Thoracic aorta (tissue), 2 donors: ENCODE results near the gene ADCY7. TPM values are rescaled to one million over a fixed set of nuclear protein-coding genes. Genes with fewer than 3 reads are reported as not detected.

Source experiments
- ATAC-seq: fragments of 150-250 bp; one replicate; pipeline ENCODE4 v1.8.0; 2017; ENCODE audit warnings: low read depth; ENCODE audit not compliant: insufficient number of reproducible peaks, low FRiP score
- DNase-seq: peaks from one replicate; pipeline ENCODE4 v3.0.0-alpha.2; 2020; ENCODE audit warnings: low spot score
- H3K27ac ChIP-seq, 2 donors: fragments of 200-600 bp; sonication (generic); 1 replicate in 1 of 2; 2 replicates in 1 of 2; pipeline ENCODE4 v1.5.1; 2016; ENCODE audit warnings: mild to moderate bottlenecking in 2 of 2, moderate library complexity in 2 of 2
- H3K27me3 ChIP-seq: fragments of 200-600 bp; sonication (generic); replicated peaks from 2 replicates; pipeline ENCODE4 v1.6.0; 2016; ENCODE audit warnings: mild to moderate bottlenecking; ENCODE audit not compliant: insufficient read depth
- H3K36me3 ChIP-seq: fragments of 200-600 bp; sonication (generic); one replicate; pipeline ENCODE4 v1.5.1; 2016
- H3K4me1 ChIP-seq, 2 donors: fragments of 200-600 bp; sonication (generic); 1 replicate in 1 of 2; 2 replicates in 1 of 2; pipeline versions ENCODE4 v1.5.1 to v1.6.0; 2016; ENCODE audit warnings: low read depth in 2 of 2, mild to moderate bottlenecking in 1 of 2; ENCODE audit not compliant: control insufficient read depth in 1 of 2
- H3K4me3 ChIP-seq: fragments of 200-600 bp; sonication (generic); 2 replicates; pipeline ENCODE4 v1.5.1; 2016; ENCODE audit warnings: mild to moderate bottlenecking
- H3K9me3 ChIP-seq: fragments of 200-600 bp; sonication (generic); 2 replicates; pipeline ENCODE4 v1.5.1; 2016
- total RNA-seq, 2 donors: library from RNA; depleted of rRNA; stranded (reverse); fragments of >200 nt; gene quantifications; one replicate each; pipeline versions ENCODE4 v1.1.0 to v1.2.3, GENCODE V29; 2016
- TF ChIP-seq, protein P1 (sequence below): fragments of 200-600 bp; sonication (generic); IDR thresholded peaks from one replicate; pipeline ENCODE4 v1.5.1; 2019; ENCODE audit warnings: antibody characterized with exemption

The ADCY7 gene
- total RNA-seq, 2 donors from 2014 or later, result 35.9 to 39.8 TPM

DNA sequence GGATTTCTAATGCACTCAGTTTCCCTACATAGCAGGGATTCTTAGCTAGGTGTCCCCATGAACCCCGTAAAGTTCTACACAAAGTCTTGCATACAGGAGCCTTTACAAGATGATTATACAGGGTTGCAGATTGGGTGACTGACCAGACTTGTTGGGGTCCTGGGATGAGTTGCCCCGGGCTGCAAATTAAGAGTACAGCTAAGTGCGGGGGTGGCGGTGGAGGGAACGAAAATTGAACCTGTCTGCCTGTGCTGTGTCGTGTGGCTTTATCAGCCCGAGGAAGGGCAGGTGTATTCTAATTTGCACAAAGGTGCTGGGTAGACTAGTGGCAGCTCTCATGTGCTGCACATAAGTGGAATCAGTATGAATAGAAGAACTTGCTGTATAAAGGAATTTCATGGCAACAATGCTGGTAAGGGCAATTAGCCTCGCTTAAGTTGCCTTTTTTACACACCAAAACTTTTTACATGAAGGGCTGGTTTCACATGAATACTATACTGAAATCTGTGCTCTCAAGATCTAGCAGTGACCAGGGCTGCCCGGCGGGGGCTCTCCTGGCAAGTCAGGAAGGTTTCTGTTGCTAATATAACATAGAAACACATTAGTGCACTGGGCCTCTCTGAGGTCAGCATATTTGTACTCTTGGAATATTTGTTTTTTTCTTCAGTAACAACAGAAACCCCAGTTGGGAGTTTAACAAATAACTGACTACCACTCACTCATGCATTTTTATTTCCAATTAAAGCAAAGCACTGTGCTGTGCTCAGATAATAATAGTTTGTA, 50.7 kb downstream of the ADCY7 start:
- TF ChIP-seq, protein P1, sequence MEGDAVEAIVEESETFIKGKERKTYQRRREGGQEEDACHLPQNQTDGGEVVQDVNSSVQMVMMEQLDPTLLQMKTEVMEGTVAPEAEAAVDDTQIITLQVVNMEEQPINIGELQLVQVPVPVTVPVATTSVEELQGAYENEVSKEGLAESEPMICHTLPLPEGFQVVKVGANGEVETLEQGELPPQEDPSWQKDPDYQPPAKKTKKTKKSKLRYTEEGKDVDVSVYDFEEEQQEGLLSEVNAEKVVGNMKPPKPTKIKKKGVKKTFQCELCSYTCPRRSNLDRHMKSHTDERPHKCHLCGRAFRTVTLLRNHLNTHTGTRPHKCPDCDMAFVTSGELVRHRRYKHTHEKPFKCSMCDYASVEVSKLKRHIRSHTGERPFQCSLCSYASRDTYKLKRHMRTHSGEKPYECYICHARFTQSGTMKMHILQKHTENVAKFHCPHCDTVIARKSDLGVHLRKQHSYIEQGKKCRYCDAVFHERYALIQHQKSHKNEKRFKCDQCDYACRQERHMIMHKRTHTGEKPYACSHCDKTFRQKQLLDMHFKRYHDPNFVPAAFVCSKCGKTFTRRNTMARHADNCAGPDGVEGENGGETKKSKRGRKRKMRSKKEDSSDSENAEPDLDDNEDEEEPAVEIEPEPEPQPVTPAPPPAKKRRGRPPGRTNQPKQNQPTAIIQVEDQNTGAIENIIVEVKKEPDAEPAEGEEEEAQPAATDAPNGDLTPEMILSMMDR, result no peak
- no peak for DNase-seq
- H3K27me3 ChIP-seq, result no peaks in the 10 kb centered on the region
- ATAC-seq, result no peak
- H3K36me3 ChIP-seq, result peaks cover 61% of the 10 kb centered on the region
- H3K9me3 ChIP-seq, result no peaks in the 10 kb centered on the region
- H3K27ac ChIP-seq, result no peak overlapping the region
- H3K4me1 ChIP-seq, result no peaks in the 10 kb centered on the region
- no peak overlapping the region for H3K4me3 ChIP-seq

DNA sequence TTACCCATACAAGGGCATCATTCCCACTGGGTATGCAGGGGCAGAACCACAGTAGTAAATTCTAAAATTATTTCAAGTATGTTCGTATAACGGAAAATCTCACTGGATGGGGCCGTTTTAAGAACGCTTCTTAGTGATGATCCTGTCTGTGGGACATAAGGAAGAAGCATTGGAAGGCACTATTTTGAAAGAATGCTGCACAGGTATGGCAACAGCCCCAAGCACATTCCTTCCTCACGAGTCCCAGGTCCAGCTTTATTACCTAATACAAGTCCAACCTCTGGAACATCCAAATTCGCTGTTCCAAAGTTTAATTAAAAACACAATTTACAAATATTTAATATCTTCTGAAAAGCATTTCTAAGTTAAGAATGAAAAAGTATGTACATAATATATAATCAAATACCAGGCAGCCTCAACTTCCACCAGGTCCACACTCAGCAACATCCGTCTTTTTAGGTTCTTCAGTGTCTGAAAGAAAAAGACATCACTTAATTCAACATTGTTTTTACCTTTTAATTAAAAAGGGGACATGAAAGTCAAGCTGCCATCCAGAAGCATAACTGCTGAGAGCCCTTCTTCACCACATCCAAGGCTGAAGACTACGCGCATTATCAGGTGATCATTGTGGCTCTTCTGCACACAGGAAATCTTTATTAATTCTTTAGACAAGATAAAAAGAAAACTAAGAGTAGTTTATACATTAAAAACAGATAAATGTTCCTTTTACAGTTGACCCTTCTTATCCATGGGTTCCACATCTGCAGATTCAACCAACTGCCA, 52.6 kb downstream of the ADCY7 start:
- no peak overlapping the region for H3K27ac ChIP-seq
- H3K4me3 ChIP-seq, result no peak overlapping the region
- no peak for DNase-seq
- H3K36me3 ChIP-seq, result peaks cover 57% of the 10 kb centered on the region
- no peaks in the 10 kb centered on the region for H3K27me3 ChIP-seq
- TF ChIP-seq, protein P1, result no peak
- no peaks in the 10 kb centered on the region for H3K9me3 ChIP-seq
- no peaks in the 10 kb centered on the region for H3K4me1 ChIP-seq
- ATAC-seq, result no peak

DNA sequence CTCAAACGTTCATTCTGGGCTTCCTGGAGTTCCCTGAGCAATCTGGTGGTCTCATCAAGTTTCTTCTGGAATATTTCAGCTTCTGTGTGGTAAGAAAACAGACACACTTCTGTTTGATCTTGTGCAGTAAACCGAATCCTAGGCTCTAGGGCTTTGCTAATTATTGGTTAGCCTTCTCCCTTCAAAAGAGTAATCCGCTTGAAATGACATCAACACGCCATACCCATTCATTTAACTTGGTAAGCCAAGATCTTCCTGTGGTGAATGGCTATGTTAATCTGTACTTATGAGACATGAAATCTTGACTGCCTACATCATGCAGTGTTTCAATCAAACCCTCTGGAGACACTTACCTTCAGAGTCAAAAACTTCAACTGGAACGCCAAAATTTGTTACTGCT, 54.0 kb downstream of the ADCY7 start:
- Histone ChIP-seq H3K36me3 (peaks cover 57% of the 10 kb centered on the region), H3K4me3 (no peak overlapping the region), H3K9me3 (no peaks in the 10 kb centered on the region), H3K27me3 (no peaks in the 10 kb centered on the region), H3K4me1 (no peaks in the 10 kb centered on the region), H3K27ac (no peak overlapping the region)
- DNase-seq, result no peak
- no peak for ATAC-seq
- TF ChIP-seq, protein P1, result no peak

DNA sequence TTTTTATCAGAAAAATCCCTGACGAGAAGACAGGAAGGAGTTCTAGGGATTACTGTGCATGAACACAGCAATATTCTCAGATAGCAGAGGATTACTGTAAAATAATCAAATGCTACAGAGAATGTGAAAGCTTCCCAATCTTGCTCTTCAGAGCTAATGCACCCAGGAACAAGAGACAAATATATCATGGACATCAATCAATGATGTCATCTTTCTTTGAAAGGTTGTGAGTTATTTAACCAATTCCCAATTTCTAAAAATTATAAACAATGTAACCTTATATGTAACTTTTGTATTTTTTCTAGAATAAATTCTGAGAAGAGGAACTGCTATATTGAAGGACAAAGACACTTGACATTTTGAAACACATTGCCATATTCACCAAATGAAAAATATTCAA, 56.0 kb downstream of the ADCY7 start:
- DNase-seq, result no peak
- H3K36me3 ChIP-seq, result peaks cover 46% of the 10 kb centered on the region
- H3K9me3 ChIP-seq, result no peaks in the 10 kb centered on the region
- H3K27me3 ChIP-seq, result no peaks in the 10 kb centered on the region
- ATAC-seq, result no peak
- no peaks in the 10 kb centered on the region for H3K4me1 ChIP-seq
- H3K4me3 ChIP-seq, result no peak overlapping the region
- no peak overlapping the region for H3K27ac ChIP-seq
- TF ChIP-seq, protein P1, result no peak

DNA sequence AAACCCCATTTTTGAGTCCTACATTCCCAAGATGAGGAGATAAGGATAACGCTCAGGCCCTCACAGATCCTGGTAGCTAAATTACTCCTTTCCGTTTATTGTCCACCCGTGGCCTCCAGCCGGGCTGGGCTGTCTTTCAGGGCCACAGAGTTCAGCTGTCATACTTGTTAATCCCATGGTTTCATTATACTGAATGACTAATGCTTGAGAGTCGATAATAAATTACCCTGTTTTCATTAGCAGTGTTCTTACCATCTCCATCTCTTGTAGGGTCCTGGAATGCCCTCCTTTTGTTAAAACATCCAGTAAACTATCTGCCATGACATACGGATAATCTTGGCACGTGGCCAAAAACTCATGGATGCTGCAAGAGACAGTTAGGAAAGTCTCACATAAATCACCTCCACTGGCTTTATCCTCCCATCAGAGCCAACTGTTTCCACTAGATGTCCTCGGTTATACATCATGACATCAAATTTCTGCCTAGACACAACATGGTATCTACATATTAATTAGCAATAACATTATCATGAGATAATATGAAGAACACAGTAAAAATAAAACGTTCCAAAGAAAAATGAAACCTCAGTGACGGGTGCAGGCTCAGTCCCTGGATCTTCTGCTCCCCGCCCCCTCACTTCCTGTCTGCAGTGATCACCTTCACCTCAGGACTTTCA, 57.1 kb downstream of the ADCY7 start:
- Histone ChIP-seq H3K27ac (no peak overlapping the region), H3K36me3 (peaks cover 42% of the 10 kb centered on the region), H3K4me3 (no peak overlapping the region), H3K4me1 (no peaks in the 10 kb centered on the region), H3K9me3 (no peaks in the 10 kb centered on the region), H3K27me3 (no peaks in the 10 kb centered on the region)
- DNase-seq, result no peak
- no peak for ATAC-seq
- TF ChIP-seq, protein P1, result no peak
